ENCODE measurements around the gene HOXB4. TPM values are rescaled to one million over a fixed set of nuclear protein-coding genes. Genes with fewer than 3 reads are reported as not detected.

HOXB4 gene
- total RNA-seq, 1 experiment from 2014 or later, result 4.3 TPM

GRCh38 chr17:48556229-48556575 lies 21.9 kb downstream of the HOXB4 start:
- H3K4me1 ChIP-seq (ENCODE audit: low read length), result no peaks in the 10 kb centered on the region
- H3K4me2 ChIP-seq (ENCODE audit: low read depth, low read length, poor library complexity, severe bottlenecking), result no peak overlapping the region
- no peaks in the 10 kb centered on the region for H3K79me2 ChIP-seq (ENCODE audit: low read length)
- H4K20me1 ChIP-seq (ENCODE audit: insufficient read depth, low read depth, low read length), result no peaks in the 10 kb centered on the region
- H3K9me2 ChIP-seq (replicated peaks; ENCODE audit: insufficient read depth, low read length), result no peaks in the 10 kb centered on the region
- no peak for DNase-seq
- no peak overlapping the region for H3K4me3 ChIP-seq (ENCODE audit: low read length)
- H3K36me3 ChIP-seq (ENCODE audit: insufficient read depth, low read length), result no peaks in the 10 kb centered on the region
- no peaks in the 10 kb centered on the region for H3K27me3 ChIP-seq (ENCODE audit: low read length)
- H2AFZ ChIP-seq (ENCODE audit: low read length), result no peak overlapping the region
- H3K9ac ChIP-seq (ENCODE audit: low read length), result no peak overlapping the region
- H3K27ac ChIP-seq (ENCODE audit: low read length), result no peak overlapping the region
- H3K9me3 ChIP-seq (ENCODE audit: low read length), result no peaks in the 10 kb centered on the region

- Histone ChIP-seq H3K27me3 (ENCODE audit: low read length) (no peaks in the 10 kb centered on the region), H4K20me1 (ENCODE audit: insufficient read depth, low read depth, low read length) (no peaks in the 10 kb centered on the region), H3K4me1 (ENCODE audit: low read length) (no peaks in the 10 kb centered on the region), H3K36me3 (ENCODE audit: insufficient read depth, low read length) (no peaks in the 10 kb centered on the region), H3K9me3 (ENCODE audit: low read length) (no peaks in the 10 kb centered on the region), H3K4me2 (ENCODE audit: low read depth, low read length, poor library complexity, severe bottlenecking) (no peak overlapping the region), H2AFZ (ENCODE audit: low read length) (no peak overlapping the region), H3K9ac (ENCODE audit: low read length) (no peak overlapping the region), H3K79me2 (ENCODE audit: low read length) (no peaks in the 10 kb centered on the region), H3K27ac (ENCODE audit: low read length) (no peak overlapping the region), H3K9me2 (replicated peaks; ENCODE audit: insufficient read depth, low read length) (no peaks in the 10 kb centered on the region), H3K4me3 (ENCODE audit: low read length) (no peak overlapping the region)
- DNase-seq, result no peak
Observed at GRCh38 chr17:48555258-48556228, 22.6 kb downstream of the HOXB4 start.

- Histone ChIP-seq H3K4me2 (ENCODE audit: low read depth, low read length, poor library complexity, severe bottlenecking) (no peak overlapping the region), H3K27ac (ENCODE audit: low read length) (no peak overlapping the region), H3K27me3 (ENCODE audit: low read length) (no peaks in the 10 kb centered on the region), H3K4me3 (ENCODE audit: low read length) (no peak overlapping the region), H3K4me1 (ENCODE audit: low read length) (no peaks in the 10 kb centered on the region), H2AFZ (ENCODE audit: low read length) (no peak overlapping the region), H3K9me3 (ENCODE audit: low read length) (no peaks in the 10 kb centered on the region), H3K9me2 (replicated peaks; ENCODE audit: insufficient read depth, low read length) (no peaks in the 10 kb centered on the region), H3K9ac (ENCODE audit: low read length) (no peak overlapping the region), H3K79me2 (ENCODE audit: low read length) (no peaks in the 10 kb centered on the region), H4K20me1 (ENCODE audit: insufficient read depth, low read depth, low read length) (no peaks in the 10 kb centered on the region), H3K36me3 (ENCODE audit: insufficient read depth, low read length) (no peaks in the 10 kb centered on the region)
- no peak for DNase-seq
Observed at GRCh38 chr17:48554412-48555257, 23.5 kb downstream of the HOXB4 start.

- Histone ChIP-seq H3K9me3 (ENCODE audit: low read length) (no peaks in the 10 kb centered on the region), H3K27me3 (ENCODE audit: low read length) (no peaks in the 10 kb centered on the region), H3K9me2 (replicated peaks; ENCODE audit: insufficient read depth, low read length) (no peaks in the 10 kb centered on the region), H3K36me3 (ENCODE audit: insufficient read depth, low read length) (no peaks in the 10 kb centered on the region), H3K9ac (ENCODE audit: low read length) (no peak overlapping the region), H3K4me2 (ENCODE audit: low read depth, low read length, poor library complexity, severe bottlenecking) (no peak overlapping the region), H3K27ac (ENCODE audit: low read length) (no peak overlapping the region), H4K20me1 (ENCODE audit: insufficient read depth, low read depth, low read length) (no peaks in the 10 kb centered on the region), H2AFZ (ENCODE audit: low read length) (no peak overlapping the region), H3K79me2 (ENCODE audit: low read length) (no peaks in the 10 kb centered on the region), H3K4me3 (ENCODE audit: low read length) (no peak overlapping the region), H3K4me1 (ENCODE audit: low read length) (no peaks in the 10 kb centered on the region)
- DNase-seq, result no peak
Observed at GRCh38 chr17:48553826-48554225, 24.3 kb downstream of the HOXB4 start.

- H3K4me3 ChIP-seq (ENCODE audit: low read length), result no peak overlapping the region
- H3K27ac ChIP-seq (ENCODE audit: low read length), result no peak overlapping the region
- no peak overlapping the region for H3K9ac ChIP-seq (ENCODE audit: low read length)
- no peak overlapping the region for H2AFZ ChIP-seq (ENCODE audit: low read length)
- no peaks in the 10 kb centered on the region for H3K4me1 ChIP-seq (ENCODE audit: low read length)
- H3K9me3 ChIP-seq (ENCODE audit: low read length), result no peaks in the 10 kb centered on the region
- no peaks in the 10 kb centered on the region for H4K20me1 ChIP-seq (ENCODE audit: insufficient read depth, low read depth, low read length)
- no peaks in the 10 kb centered on the region for H3K27me3 ChIP-seq (ENCODE audit: low read length)
- H3K79me2 ChIP-seq (ENCODE audit: low read length), result no peaks in the 10 kb centered on the region
- no peak overlapping the region for H3K4me2 ChIP-seq (ENCODE audit: low read depth, low read length, poor library complexity, severe bottlenecking)
- DNase-seq, result no peak
- no peaks in the 10 kb centered on the region for H3K36me3 ChIP-seq (ENCODE audit: insufficient read depth, low read length)
- no peaks in the 10 kb centered on the region for H3K9me2 ChIP-seq (replicated peaks; ENCODE audit: insufficient read depth, low read length)
Observed at GRCh38 chr17:48553190-48553547, 25.0 kb downstream of the HOXB4 start.

- Histone ChIP-seq H3K9me3 (ENCODE audit: low read length) (no peaks in the 10 kb centered on the region), H3K4me1 (ENCODE audit: low read length) (no peaks in the 10 kb centered on the region), H3K36me3 (ENCODE audit: insufficient read depth, low read length) (no peaks in the 10 kb centered on the region), H3K9ac (ENCODE audit: low read length) (no peak overlapping the region), H3K9me2 (replicated peaks; ENCODE audit: insufficient read depth, low read length) (no peaks in the 10 kb centered on the region), H3K4me2 (ENCODE audit: low read depth, low read length, poor library complexity, severe bottlenecking) (no peak overlapping the region), H2AFZ (ENCODE audit: low read length) (no peak overlapping the region), H4K20me1 (ENCODE audit: insufficient read depth, low read depth, low read length) (no peaks in the 10 kb centered on the region), H3K4me3 (ENCODE audit: low read length) (no peak overlapping the region), H3K79me2 (ENCODE audit: low read length) (no peaks in the 10 kb centered on the region), H3K27me3 (ENCODE audit: low read length) (no peaks in the 10 kb centered on the region), H3K27ac (ENCODE audit: low read length) (no peak overlapping the region)
- DNase-seq, result no peak
Observed at GRCh38 chr17:48552466-48553189, 25.5 kb downstream of the HOXB4 start.

- Histone ChIP-seq H3K9me2 (replicated peaks; ENCODE audit: insufficient read depth, low read length) (no peaks in the 10 kb centered on the region), H3K27ac (ENCODE audit: low read length) (no peak overlapping the region), H3K4me3 (ENCODE audit: low read length) (no peak overlapping the region), H4K20me1 (ENCODE audit: insufficient read depth, low read depth, low read length) (no peaks in the 10 kb centered on the region), H3K9ac (ENCODE audit: low read length) (no peak overlapping the region), H2AFZ (ENCODE audit: low read length) (no peak overlapping the region), H3K9me3 (ENCODE audit: low read length) (no peaks in the 10 kb centered on the region), H3K4me2 (ENCODE audit: low read depth, low read length, poor library complexity, severe bottlenecking) (no peak overlapping the region), H3K79me2 (ENCODE audit: low read length) (no peaks in the 10 kb centered on the region), H3K27me3 (ENCODE audit: low read length) (no peaks in the 10 kb centered on the region), H3K36me3 (ENCODE audit: insufficient read depth, low read length) (no peaks in the 10 kb centered on the region), H3K4me1 (ENCODE audit: low read length) (no peaks in the 10 kb centered on the region)
- no peak for DNase-seq
Observed at GRCh38 chr17:48551596-48552465, 26.3 kb downstream of the HOXB4 start.

Data from Karpas-422 (cell line).